Measurements from ENCODE around the gene KCNT1.

The KCNT1 gene

DNA sequence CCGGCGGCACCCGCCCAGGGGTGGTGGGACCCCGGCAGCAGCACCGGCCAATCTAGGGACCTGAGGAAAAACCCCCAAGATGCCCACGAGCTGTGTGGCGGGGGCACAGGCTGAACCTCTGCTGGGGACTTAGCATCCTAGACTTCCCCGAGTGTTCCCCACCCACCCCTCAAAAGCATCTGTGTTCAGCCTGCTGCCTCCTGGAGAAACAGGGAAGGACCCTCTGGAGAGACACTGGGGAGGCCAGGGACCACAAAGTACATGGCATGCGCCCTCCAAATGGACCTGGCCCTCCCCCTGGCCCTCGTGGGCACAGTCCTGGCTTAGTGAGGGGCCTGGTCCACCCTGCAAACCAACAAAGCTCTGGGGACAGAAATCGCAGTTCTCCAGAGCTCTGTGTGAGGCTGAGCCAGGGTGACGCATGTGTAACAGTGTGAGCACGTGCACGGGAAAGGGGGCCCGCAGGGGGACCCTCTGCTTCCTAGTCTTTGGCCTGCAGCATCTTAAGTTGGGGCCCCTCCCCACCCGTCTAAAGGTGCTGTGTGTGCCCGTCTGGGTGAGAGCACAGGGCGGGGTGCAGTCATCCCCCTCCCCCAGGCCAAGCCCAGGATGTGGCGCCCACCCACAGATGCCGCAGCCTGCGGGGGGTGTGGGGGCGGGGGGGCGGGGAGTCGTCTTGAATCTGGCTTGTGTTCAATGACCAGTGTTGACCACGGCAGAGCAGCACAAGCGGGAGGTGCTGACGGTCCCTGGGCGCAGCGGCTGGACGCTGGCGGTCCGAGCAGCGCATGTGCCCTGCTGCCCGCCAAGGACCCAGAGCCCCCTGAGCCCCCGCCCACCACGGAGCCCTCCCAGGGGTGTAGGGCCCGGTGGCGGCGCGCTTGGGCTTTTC is 672 bp upstream of the KCNT1 start:
- DNase-seq = no peak
- CTCF ChIA-PET = interaction anchor here (1.6 kb wide), 1 partner anchor 18 kb away, joined by 4 read pairs; no protein-coding TSS in a partner anchor
- Mint-ChIP-seq H3K4me3 (no peak overlapping the region), H3K4me1 (no peaks in the 10 kb centered on the region), H3K36me3 (no peaks in the 10 kb centered on the region), H3K27me3 (peaks cover 12% of the 10 kb centered on the region), H3K27ac (no peak overlapping the region), H3K9me3 (no peaks in the 10 kb centered on the region)

DNA sequence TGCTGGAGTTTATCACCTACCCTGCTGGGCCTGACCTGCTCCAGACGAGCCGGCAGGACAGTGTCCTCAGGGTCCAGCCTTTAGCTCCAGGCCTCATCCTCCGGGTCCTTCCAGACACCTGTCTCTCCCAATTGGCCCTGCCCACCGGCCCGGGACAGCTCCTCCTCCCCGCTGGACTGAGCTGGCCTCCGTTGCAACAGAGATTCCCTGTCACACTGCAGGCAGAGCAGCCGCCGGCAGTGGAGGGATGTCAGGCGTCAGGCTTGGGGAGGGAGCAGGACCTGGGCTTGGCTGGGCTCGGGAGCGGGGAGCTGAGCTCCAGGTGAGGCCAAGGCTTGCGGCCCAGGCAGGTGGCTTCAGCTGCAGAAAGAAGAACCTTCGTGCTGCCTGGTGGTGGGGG is 1.7 kb downstream of the KCNT1 start:
- no peaks in the 10 kb centered on the region for H3K4me1 Mint-ChIP-seq
- no peak overlapping the region for H3K27ac Mint-ChIP-seq
- peaks cover 12% of the 10 kb centered on the region for H3K27me3 Mint-ChIP-seq
- H3K9me3 Mint-ChIP-seq = no peaks in the 10 kb centered on the region
- H3K36me3 Mint-ChIP-seq = no peaks in the 10 kb centered on the region
- no peak for DNase-seq
- no peak overlapping the region for H3K4me3 Mint-ChIP-seq
- CTCF ChIA-PET = no interaction called here

DNA sequence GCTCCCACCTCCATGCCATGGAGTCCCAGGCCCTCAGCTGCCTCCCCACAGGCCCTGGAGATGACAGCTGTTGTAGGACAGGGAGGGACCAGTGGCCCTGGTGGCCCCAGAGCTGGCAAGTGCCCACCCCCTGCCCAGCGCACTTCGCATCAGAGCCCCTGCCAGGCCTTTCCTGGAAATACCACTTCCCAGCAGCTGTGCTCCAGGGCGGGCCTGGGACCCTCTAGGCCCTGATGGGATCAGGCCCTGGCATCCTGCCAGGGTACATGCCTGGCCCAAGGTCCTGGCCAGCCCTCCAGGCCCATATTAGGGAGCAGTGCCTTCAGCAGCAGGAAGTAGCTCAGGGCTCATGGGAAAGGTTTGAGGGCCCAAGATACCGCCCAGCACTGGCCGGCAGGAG is 2.5 kb downstream of the KCNT1 start:
- H3K27me3 Mint-ChIP-seq = peaks cover 12% of the 10 kb centered on the region
- no peaks in the 10 kb centered on the region for H3K4me1 Mint-ChIP-seq
- H3K36me3 Mint-ChIP-seq = no peaks in the 10 kb centered on the region
- DNase-seq = no peak
- CTCF ChIA-PET = no interaction called here
- H3K9me3 Mint-ChIP-seq = no peaks in the 10 kb centered on the region
- H3K4me3 Mint-ChIP-seq = no peak overlapping the region
- no peak overlapping the region for H3K27ac Mint-ChIP-seq

DNA sequence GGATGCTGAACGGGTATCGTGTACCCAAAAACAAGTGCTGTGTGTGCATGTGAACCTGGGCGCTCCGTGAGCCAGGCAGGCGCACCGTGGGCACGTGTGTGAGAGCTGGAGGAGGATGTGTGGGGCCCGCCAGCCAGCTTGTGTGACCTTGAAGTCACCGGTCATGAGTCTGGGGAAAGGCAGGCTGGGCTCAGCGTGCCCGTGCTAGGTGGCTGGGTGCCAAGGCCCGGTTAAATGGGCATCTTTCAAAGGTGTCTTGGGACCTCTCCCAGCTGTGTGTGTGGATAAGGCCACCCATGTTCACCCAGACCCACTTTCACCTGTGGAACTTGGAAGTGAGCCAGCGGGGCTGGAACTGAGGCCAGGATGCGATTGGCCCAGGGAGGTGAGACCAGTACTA is 3.4 kb downstream of the KCNT1 start:
- DNase-seq = no peak
- peaks cover 12% of the 10 kb centered on the region for H3K27me3 Mint-ChIP-seq
- H3K4me1 Mint-ChIP-seq = no peaks in the 10 kb centered on the region
- H3K9me3 Mint-ChIP-seq = no peaks in the 10 kb centered on the region
- no peak overlapping the region for H3K27ac Mint-ChIP-seq
- no peak overlapping the region for H3K4me3 Mint-ChIP-seq
- CTCF ChIA-PET = no interaction called here
- no peaks in the 10 kb centered on the region for H3K36me3 Mint-ChIP-seq

DNA sequence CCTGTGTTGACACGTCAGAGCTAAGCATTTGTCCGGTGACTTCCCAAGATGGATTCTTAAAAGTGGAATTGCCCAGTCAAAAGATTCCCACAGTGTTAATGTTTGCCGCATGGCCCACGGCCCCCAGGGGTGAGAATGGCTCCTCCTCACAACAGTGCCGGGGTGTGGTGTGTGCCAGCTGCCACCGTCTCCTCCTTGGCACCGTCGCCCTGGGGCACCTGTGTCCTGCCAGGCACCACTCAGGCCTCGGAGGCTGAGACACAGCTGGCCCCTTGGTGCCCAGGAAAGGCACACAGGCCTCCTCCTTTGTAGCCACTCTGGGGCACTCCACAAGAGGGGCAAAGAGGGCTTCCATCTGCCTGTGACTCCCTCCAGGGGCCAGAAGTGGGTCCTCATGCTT is 4.3 kb downstream of the KCNT1 start:
- peaks cover 12% of the 10 kb centered on the region for H3K27me3 Mint-ChIP-seq
- CTCF ChIA-PET = no interaction called here
- no peaks in the 10 kb centered on the region for H3K36me3 Mint-ChIP-seq
- H3K4me1 Mint-ChIP-seq = no peaks in the 10 kb centered on the region
- no peak overlapping the region for H3K27ac Mint-ChIP-seq
- H3K4me3 Mint-ChIP-seq = no peak overlapping the region
- no peak for DNase-seq
- no peaks in the 10 kb centered on the region for H3K9me3 Mint-ChIP-seq

DNA sequence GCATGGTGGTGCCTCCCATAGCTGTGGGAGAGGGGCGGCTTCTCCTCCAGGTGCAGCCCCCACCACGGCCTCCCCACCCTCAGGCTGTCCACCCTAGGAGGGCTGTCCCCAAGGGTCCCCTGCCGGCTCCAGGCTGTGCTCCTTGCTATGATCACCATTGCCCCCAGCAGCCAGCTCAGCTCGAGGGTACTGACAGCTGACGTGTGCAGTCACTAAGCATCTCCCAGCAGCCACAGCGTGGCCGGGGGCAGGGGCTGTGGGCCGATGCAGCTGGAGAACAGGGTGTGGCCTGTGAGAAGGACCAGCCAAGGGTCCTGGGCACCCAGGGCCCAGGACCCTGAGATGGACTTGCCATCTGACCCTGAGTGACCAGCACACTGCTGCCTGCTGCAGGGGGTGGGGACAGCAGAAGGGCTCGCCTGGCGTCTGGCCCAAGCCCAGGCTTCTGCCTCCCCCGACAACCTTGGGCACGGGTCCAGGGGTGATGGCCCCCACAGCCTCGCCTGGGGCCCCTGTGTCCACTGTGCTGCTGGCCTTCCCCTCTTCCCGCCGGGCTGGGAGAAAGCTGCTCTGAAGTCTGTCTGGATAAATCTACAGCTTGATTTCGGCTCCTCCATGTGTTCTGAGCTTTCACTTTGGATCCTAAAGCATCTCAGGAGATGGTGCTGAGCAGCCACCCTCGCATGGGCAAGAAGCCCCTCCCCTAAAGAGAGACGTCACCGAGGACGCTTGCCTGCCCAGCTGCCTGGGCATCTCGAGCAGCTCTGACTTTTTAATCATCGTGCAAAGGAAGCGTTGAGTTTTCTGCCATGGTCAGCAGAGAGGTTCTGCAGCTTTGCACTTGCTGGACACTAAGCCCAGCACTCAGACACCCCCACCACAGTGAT is 5.5 kb downstream of the KCNT1 start:
- Mint-ChIP-seq H3K9me3 (no peaks in the 10 kb centered on the region), H3K36me3 (no peaks in the 10 kb centered on the region), H3K4me1 (no peaks in the 10 kb centered on the region), H3K4me3 (no peak overlapping the region), H3K27ac (no peak overlapping the region), H3K27me3 (peaks cover 18% of the 10 kb centered on the region)
- no peak for DNase-seq
- CTCF ChIA-PET = no interaction called here

DNA sequence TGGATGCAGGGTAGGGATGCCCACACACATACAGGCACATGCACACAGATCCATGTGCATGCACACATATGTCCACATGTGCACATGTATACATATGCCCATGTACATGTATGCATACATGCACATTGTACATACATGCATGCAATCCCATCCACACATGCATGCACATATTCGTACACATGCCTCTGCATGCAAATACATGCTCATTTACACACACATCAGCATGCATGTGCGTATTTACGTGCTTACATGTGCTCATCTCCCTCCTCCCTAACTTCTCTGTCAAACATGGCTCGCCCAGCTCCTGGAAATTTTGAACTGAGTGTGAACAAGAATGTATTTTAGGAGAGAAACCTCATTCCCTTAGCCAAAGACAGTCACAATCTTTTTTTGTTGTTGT is 6.2 kb downstream of the KCNT1 start:
- DNase-seq = no peak
- Mint-ChIP-seq H3K9me3 (no peaks in the 10 kb centered on the region), H3K4me1 (no peaks in the 10 kb centered on the region), H3K27ac (no peak overlapping the region), H3K36me3 (no peaks in the 10 kb centered on the region), H3K4me3 (no peak overlapping the region), H3K27me3 (peaks cover 18% of the 10 kb centered on the region)
- CTCF ChIA-PET = no interaction called here

DNA sequence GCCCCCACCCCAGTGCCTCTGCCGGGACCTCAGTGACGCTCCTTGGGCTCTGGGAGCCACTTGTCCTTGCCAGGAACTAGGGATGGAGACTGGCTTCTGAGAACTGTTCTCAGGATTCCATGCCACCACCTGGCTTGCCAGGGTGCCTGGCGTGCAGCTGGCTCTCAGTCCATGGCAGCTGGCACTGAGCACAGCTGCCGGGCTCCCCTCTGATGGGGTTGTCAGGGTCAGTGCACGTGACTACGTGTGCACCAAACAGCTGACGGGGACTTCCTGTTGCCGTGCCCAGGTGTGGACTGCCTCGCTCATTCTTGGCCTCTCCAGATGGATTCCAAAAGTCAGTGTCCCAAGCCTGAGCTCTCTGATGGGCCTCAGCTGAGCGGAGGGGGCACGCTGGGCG is 9.4 kb downstream of the KCNT1 start:
- CTCF ChIA-PET = no interaction called here
- Mint-ChIP-seq H3K36me3 (no peaks in the 10 kb centered on the region), H3K27ac (no peak overlapping the region), H3K27me3 (peaks cover 39% of the 10 kb centered on the region), H3K4me3 (no peak overlapping the region), H3K9me3 (no peaks in the 10 kb centered on the region), H3K4me1 (no peaks in the 10 kb centered on the region)
- no peak for DNase-seq

DNA sequence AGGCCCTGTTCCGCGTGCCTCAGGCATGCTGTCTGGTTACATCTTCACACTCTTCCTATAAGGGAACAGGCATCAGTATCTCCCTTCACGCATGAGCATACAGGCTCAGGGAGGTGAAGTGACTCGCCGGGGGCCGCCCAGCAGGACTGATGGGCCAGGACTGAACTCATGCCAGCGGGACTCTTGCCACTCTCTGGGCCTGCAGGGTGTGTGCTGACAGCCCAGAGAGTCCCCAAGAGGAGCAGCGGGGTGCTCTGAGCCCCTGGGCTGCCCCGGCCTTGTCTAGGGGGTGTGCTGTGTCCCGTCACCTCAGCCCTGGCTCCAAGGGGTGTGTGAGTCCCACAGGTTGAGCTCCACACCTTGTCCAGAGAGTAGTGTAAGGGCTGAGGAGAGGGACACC is 9.9 kb downstream of the KCNT1 start:
- Mint-ChIP-seq H3K9me3 (no peaks in the 10 kb centered on the region), H3K4me1 (no peaks in the 10 kb centered on the region), H3K27ac (no peak overlapping the region), H3K4me3 (no peak overlapping the region), H3K27me3 (peaks cover 39% of the 10 kb centered on the region), H3K36me3 (no peaks in the 10 kb centered on the region)
- CTCF ChIA-PET = no interaction called here
- DNase-seq = no peak

DNA sequence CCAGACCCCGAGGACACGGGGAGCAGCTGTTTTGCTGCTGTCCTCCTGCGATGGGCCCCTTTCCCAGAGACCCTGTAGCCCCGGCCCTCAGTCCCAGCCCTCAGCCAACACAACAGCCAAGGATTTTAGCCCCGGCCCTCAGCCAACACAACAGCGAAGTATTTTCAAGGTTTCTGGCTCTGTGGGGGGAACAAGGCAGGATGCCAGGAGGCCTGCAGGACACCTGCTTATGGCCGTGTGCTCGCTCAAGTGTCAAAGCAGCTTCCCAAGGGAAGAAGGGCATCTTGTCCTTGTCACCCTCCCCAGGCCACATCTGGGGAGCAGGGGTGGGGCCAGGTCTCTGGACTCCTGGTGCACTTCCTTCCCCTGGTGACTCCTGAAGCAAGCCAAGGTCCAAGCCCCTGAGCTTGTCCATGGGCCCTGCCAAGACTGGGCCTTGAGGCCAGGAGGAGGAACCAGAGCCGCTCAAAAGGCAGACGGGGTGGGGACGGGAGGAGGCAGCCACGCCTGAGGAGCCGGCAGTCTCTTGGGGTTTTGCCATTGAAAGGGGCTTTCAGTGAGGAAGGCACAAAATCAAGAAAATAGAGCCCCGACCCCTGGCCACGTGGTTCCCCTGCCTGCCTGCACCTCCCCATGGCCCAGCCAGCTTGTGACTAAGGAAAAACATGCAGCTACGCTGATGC is 10.8 kb downstream of the KCNT1 start:
- H3K27me3 Mint-ChIP-seq = peaks cover 39% of the 10 kb centered on the region
- CTCF ChIA-PET = no interaction called here

DNA sequence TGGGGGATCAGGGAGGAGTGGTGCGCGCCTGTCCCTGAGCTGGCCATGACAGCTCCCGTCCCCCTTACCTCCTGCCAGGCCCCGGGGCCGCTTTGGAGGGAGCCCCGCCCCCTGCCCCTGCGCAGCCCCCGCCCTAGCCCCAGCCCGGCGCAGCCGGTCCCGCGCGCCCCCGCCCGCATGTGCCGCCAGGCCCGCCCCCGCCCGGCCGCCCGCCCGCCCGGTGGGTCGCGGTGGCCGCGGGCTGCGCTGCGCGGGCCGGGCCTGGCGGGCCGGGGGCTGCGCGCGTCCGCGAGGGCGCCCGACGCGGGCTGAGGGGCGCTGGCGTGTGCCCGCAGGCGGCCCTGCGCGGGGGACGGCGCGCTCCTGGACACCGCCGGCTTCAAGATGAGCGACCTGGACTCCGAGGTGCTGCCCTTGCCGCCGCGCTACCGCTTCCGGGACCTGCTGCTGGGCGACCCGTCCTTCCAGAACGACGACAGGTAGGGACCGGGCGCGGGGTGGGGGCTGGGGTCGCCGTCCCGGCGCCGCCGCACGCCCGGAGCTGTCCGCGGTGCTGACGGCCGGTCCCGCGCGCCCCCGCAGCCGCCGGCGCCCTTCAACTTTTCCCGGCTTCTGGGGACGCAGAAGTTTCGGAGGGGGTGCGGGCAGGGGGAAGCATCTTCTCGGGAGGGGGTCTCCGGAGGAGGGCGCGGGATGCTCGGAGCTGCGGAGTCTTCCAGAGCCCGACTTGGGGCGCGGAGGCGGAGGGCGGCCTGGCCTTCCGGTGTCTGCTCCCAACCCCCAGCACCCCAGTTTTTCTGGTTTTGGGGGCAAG is 12.5 kb downstream of the KCNT1 start:
- DNase-seq = peak; percentile 29
- H3K27me3 Mint-ChIP-seq = peaks cover 39% of the 10 kb centered on the region
- no peaks in the 10 kb centered on the region for H3K9me3 Mint-ChIP-seq
- H3K4me3 Mint-ChIP-seq = no peak overlapping the region
- no peaks in the 10 kb centered on the region for H3K4me1 Mint-ChIP-seq
- H3K36me3 Mint-ChIP-seq = no peaks in the 10 kb centered on the region
- CTCF ChIA-PET = no interaction called here
- H3K27ac Mint-ChIP-seq = no peak overlapping the region

More for the DNA sequence above, 10.8 kb downstream of the KCNT1 start:
- no peak overlapping the region for H3K27ac Mint-ChIP-seq
- DNase-seq = no peak
- H3K9me3 Mint-ChIP-seq = no peaks in the 10 kb centered on the region
- no peak overlapping the region for H3K4me3 Mint-ChIP-seq
- no peaks in the 10 kb centered on the region for H3K4me1 Mint-ChIP-seq
- H3K36me3 Mint-ChIP-seq = no peaks in the 10 kb centered on the region

DNA sequence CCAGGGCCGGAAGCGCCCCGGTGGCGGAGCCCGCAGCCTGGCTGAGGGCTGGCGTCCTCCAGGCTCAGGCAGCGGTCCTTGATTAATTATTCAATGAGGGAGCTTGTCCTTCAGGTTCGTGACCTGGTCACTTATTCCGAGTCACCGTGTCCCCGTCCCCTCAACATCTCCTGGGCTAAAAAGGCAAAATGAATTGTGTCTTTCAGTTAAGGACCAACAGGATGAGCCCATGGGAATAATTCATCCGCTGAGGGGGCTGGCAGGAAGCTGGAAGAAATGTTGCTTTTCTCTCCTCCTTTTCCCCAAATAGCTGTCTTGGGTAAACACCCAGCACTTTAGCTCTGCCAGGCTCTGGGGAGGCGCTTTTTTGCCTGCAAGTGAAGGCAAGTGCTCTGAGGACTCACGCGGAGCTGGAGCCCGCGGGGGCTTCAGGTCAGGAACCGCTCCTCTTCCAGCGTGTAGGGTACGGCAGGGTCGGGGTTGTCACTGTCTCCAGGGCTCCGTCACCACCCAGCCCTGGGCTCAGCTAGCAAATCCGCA is 13.1 kb downstream of the KCNT1 start:
- Mint-ChIP-seq H3K4me1 (no peaks in the 10 kb centered on the region), H3K27me3 (peaks cover 39% of the 10 kb centered on the region), H3K4me3 (no peak overlapping the region), H3K36me3 (no peaks in the 10 kb centered on the region), H3K27ac (no peak overlapping the region), H3K9me3 (no peaks in the 10 kb centered on the region)
- CTCF ChIA-PET = no interaction called here
- DNase-seq = no peak

DNA sequence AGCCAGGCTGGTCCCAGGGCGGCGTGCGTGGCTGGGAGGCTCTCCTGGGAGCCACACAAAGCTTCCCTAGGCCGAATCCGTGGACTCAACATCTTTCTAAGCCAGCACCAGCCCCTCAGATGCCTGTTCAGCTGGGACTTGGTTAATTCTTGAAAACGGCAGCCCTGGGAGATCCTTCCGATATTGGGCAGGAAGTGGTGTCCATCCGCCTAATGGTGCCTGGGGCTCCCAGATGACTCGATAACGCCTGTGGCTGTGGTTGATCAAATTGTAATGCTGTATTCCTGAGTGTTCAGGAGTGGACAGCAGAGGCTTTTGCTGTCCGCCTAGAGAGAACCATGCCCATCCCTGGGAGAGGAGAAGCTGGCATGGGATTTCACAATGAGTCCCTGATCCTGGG is 14.1 kb downstream of the KCNT1 start:
- Mint-ChIP-seq H3K9me3 (no peaks in the 10 kb centered on the region), H3K4me3 (no peak overlapping the region), H3K4me1 (no peaks in the 10 kb centered on the region), H3K27me3 (peaks cover 39% of the 10 kb centered on the region), H3K36me3 (no peaks in the 10 kb centered on the region), H3K27ac (no peak overlapping the region)
- no peak for DNase-seq
- CTCF ChIA-PET = no interaction called here

DNA sequence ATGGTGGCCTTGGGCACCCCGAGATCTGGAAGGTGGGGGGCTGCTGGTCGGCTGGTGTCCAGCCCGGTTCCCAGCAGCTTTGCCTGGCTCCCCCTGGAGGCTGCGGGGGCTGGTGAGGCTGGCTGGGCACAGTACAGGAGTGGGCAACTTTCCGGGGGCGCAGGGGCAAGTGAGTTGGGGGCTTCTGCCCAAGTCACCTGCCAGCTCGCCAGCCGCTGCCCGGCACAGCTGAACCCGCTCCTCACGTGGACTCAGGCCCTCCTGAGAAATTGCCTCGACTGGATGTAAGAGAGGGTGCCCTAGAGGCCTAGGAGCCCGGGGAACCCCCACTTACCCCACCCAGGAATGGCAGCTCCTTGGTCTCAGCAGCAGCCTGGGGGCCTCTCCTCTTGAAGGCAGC is 15.4 kb downstream of the KCNT1 start:
- H3K27me3 Mint-ChIP-seq = peaks cover 34% of the 10 kb centered on the region
- H3K9me3 Mint-ChIP-seq = no peaks in the 10 kb centered on the region
- no peaks in the 10 kb centered on the region for H3K36me3 Mint-ChIP-seq

More for the DNA sequence above, 15.4 kb downstream of the KCNT1 start:
- DNase-seq = no peak
- Mint-ChIP-seq H3K4me3 (no peak overlapping the region), H3K27ac (no peak overlapping the region), H3K4me1 (no peaks in the 10 kb centered on the region)
- CTCF ChIA-PET = no interaction called here

Data from activated naive CD4-positive, alpha-beta T cell treated with anti-CD3 and anti-CD28 coated beads, Interleukin-2, amount 10 ng/mL, durations not matched to agents 7 days and 5 days (primary cell).